Measurements from ENCODE around the gene SEZ6L.

The SEZ6L gene

DNA sequence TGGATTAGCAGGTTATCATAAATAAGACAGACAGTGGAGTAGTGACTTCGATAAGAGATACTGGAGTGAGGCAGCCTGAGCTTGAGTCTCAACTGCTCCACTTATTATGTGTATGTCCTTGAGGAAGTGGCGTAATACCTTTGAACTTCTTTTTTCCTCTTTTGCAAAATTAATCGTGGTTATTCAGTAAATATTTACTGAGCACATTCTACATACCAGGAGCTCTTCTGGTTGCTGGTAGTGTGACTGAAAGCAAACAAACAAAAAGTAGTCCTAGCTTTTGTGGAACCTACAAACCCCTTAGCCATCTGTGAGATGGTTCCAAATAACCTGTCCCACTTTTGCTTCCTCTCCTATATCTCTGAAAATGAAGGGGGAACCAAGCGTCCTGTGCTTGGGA is 134.2 kb downstream of the SEZ6L start:
- DNase-seq, result no peak

DNA sequence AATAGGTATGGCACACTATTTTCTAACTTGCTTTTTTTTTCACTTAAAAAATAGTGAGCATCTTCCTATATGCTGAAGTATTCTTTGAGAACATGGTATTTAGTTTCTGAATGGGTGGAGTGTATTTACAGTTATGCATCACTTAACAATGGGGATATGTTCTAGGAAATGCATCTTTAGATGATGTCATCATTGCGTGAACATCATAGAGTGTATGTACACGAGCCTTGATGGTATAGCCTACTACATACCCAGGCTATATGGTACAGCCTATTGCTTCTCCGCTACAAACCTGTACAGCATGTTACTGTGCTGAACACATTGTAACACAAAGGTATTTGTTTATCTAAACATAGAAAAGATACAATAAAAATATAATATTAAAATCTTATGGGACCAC is 135.5 kb downstream of the SEZ6L start:
- DNase-seq, result no peak

DNA sequence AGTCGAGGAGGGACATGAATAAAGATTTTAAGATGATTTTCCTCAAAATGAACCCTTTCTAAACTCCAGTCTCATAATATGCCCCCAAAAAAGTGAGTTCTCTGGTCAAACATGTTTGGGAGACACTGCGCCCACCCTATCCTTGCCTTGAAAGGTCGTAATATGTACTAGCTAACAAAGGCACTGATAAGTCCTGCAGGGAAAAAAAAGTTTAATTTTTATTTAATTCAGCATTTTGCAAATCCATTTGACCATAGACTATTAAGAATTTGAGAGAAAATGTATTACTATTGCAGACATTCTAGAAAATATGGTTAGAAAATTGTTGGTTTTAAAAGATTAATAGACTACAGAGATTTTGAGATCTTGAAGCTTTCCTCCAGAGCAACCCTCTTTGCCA is 139.2 kb downstream of the SEZ6L start:
- no peak for DNase-seq

DNA sequence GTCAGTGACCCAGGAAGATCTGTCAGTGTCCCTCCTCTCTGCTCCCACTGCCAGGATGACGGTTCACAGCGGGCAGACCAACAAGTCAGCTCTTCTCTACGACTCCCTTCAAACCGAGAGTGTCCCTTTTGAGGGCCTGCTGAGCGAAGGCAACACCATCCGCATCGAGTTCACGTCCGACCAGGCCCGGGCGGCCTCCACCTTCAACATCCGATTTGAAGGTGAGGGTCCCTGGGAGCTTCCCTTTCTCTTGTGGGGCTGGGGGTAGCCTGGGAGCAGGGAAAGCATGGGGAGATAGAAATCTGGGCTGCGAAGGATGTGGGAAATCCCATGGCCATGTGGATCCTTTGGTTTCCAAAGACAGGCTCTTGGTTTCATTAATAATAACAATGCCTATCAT is 141.4 kb downstream of the SEZ6L start:
- no peak for DNase-seq

DNA sequence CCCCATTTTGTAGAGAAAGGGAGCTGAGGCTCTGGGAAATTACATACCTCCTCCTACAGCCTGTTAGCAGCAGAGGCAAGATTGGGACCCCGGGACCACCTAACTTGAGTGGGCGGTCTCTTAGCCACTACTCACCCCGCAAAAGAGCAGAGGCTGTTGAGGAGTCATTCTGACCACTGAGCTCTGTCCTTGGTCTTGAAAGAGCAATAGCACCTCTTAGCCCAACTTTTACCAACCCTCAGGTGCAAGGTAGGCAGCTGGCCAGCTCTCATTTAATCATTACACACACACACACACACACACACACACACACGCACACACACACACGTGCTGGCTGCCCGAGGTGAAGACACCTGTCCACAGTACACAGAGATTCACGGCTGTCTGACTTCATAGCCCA is 144.0 kb downstream of the SEZ6L start:
- no peak for DNase-seq

DNA sequence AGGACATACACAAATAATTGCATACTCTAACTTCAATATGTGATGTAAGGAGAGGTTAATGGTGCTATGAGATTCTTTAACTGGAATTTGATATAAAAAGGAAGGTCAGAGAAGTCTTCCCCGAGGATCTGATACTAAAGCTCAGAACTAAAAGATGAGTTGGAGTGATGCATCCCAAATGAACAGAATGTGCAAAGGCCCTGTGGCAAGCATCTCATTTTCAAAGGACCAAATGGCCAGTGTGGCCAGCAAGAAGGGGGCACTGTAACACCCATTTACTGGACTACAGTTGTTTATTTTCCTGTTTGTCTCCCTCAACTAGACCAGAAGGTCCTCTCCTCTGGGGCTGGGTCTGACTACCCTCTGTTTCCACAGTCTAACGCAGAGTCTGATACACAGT is 144.9 kb downstream of the SEZ6L start:
- DNase-seq, result no peak

DNA sequence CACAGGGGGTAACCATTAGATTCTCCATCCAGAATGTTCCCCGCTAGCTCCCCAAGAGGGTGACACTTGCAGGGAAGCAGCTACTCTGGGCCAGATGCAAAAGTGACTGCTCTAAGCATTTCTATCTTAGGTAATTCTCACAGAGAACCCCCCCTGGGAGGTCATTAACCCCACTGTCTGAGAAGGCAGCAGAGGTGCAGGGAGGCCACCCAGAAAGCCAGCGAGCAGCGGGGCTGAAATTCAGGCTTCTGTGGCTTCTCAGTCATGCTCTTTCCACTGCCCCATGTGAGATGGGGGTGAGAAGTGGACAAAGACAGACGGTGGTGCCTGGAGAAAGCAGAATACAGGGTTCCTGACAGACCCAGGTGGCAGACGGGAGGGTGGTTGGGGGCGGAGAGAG is 145.4 kb downstream of the SEZ6L start:
- DNase-seq, result no peak

DNA sequence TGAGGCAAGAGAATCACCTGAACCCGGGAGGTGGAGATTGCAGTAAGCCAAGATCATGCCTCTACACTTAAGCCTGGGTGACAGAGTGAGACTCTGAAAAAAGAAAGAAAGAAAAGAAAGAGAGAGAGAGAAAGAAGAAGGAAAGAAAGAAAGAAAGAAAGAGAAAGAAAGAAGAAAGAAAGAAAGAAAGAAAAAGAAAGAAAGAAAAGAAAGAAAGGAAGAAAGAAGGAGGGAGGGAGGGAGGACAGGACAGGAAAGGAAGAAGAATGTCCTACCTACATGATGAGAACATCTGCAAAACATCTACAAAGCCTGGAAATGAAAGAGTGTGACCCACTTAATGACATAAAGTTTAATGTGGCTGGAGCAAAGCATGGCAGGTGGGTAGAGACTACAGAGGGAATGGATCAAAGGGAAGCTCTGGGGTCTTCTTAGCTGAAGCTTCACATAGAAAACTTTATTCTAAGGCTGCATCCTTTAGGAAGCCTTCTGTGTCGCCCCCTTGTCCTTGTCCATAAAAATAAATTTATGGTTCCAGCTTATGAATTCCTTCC is 147.5 kb downstream of the SEZ6L start:
- no peak for DNase-seq

DNA sequence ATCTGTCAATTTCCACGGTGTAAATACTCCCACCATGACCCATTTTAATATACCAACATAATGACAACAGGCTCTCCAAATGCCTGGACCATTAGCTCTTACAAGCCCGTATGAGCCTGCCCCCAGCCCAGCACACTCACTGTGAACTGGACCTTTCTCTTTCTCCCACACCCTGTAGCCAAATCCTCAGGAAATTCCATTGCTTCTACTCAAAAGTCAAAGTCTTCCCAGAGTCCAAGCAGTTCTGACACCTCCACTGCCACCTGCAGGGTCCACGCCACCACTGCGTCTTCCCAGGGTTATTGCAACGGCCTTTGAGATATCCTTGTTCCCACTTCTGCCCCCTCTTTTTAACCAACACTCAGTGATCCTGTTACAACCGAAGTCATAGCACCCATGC is 149.7 kb downstream of the SEZ6L start:
- DNase-seq, result no peak

DNA sequence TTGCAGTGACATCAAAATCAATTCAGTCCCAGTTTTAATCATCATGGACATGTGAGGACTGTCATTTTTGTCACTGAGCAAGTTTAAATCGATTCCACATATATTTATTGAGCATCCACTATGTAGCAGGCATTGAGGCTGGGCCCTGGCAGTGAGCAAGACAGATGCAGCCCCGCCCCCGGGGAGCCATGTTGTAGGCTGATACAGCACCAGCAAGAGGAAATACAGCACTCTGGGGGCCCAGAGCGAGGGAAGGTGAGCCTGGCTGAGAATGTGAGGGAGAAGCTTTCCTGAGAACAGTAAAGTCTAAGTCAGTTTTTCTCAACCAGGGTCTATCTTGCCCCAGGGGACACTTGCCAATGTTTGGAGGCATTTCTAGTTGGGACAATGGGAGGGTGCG is 151.2 kb downstream of the SEZ6L start:
- DNase-seq, result no peak

DNA sequence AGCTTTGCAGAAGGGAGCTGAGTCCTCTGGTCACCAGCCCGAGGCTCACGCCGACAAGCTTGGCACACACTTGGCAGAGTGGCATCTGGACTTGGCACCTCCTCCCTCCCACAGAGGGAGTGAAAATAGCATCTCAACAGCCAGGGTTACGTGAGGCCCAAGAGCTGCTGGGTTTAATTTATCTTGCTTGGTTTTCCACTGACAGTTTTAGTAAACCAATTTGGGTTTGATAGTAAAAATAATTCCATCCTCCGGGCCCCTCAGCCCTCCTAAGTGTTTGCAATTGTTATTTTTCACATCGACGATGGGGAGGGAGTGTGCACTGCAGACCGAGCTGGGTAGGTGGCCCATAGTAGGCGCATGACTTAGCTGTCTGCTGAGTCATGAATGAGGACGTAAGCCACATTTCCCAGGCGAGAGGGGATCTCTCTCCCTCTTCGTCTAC is 152.2 kb downstream of the SEZ6L start:
- no peak for DNase-seq

DNA sequence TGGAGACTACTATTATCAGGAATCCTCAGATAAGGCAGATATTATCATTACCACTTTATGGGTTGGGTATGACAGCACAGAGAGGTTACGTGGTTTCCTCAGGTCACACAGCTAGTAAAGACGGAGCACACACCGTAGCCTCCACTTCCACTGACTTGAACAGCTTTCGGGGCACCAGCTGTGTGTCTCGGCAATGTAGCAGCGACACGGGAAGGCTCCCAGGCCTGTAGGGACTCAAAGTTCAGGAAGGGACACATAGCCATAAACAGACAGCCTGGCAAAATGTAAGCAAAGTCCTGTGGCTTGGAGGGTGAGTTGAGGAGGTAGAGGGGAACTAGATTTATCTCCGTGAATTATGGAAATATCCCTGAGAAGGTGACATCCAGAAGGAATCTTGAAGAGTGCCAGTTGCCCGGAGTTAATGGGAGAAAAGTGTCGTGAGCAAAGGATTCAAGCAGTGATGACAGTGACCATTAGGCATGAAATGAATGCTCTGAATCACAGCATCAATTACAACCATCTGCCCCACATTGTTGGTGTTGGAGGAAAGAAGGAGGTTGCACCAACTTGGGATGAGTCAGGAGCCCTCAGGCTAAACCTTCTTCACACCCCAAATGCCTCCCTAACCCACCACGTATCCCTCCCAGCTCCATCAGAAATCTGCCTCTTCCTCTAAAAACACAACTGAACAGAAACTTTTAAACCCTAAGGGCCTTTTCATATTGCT is 153.1 kb downstream of the SEZ6L start:
- no peak for DNase-seq

DNA sequence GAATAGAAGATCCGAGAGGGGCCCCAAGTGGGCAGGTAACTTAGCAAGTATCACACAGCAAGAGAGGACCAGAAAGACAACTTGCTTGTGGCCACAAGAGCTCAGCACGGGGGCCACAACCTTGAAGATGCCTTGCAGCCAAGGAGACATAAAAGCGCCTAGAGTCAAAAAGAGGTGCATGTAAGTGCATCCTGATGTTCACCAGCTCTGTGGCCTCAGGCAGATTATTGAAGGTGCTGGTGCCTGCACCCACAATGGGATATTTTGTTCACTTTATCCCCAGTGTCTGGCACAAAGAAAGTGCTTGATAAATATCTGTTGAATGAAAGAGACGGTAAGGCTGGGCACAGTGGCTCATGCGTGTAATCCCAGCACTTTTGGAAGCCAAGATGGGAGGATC is 153.8 kb downstream of the SEZ6L start:
- DNase-seq, result no peak

DNA sequence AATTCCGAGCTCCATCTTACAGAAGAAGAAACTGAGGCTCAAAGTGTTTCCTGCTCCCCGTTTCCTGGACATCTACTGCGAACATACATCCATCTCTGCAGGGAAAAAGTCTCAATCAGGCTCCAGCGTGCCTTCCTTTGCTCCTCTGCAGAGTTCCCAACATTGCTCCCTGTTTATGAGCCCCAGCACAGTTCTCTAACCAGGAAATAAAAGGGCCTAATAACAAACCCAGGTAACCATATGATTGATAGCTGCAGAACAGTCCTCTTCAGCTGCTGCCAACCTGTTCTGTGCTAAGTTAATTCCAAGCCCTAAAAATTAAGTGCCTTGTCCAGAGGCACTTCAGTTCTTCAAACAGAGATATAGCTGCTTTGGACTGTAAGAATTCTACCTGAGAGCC is 154.9 kb downstream of the SEZ6L start:
- DNase-seq, result no peak

DNA sequence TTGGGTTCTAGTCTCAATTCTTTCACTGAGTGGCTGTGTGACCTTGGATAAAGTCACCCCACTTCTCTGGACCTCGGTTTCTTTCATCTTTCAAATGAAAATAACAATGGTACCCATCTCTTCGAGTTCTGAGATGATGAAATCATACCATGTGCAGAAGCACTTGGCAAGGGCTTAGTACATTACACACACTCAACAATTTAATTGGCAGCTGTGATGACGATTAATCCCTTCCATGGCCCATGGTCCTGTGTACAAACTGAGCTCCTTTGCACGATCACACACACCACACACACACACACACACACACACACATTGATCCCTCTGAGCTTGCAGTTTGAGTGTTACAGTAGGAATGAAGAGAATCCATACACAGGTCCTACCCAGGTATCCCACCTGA is 156.4 kb downstream of the SEZ6L start:
- DNase-seq, result no peak

DNA sequence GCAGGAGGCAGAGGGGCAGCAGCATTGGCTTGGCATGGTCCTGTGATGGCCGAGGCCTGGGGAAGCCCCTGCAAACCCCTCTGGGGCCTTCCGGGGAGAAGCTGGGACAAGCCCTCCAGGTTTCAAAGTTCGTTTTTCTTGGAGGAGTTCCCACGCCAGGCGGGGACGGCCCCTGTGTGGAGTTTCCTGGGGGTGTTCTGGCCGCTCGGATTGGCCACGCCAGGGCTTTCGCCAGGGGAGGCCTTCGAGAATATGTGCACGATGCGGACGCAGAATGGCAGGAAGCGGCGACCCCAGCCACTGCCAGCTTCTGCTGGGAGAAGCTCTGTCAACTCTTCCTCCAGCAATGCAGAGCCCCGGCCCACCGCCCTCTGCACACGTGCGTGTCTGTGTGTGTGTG is 157.5 kb downstream of the SEZ6L start:
- DNase-seq, result no peak

DNA sequence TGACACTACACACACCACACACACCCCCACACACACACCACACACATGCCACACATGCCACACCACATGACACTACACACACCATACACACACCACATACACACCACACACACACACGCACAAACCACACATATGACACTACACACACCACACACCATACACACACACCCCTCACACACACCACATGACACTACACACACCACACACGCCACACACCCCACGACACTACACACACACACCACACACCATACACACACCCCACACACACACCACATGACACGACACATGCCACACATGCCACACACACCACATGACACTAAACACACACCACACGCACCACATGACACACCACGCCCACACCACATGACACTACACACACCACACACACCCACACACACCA is 158.0 kb downstream of the SEZ6L start:
- no peak for DNase-seq

DNA sequence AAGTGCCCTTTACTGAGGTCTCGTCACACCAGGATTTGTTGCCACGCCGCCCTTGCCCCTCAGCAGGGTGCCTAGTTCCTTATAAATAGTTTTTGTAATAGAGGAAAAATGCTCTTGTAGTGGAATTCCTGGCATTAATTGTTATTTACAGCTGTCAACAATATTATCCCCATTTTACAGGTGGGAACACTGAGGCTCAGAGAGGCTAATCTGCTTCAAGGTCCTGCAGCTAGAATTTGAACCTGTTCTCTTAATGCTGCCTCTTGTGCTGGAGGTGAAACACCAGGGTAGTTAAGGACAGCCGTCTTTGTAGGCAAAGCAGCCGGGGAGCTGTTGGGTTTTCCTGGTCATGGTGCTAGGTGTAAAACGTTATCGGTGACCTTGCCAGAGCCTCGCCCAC is 159.0 kb downstream of the SEZ6L start:
- DNase-seq, result no peak

DNA sequence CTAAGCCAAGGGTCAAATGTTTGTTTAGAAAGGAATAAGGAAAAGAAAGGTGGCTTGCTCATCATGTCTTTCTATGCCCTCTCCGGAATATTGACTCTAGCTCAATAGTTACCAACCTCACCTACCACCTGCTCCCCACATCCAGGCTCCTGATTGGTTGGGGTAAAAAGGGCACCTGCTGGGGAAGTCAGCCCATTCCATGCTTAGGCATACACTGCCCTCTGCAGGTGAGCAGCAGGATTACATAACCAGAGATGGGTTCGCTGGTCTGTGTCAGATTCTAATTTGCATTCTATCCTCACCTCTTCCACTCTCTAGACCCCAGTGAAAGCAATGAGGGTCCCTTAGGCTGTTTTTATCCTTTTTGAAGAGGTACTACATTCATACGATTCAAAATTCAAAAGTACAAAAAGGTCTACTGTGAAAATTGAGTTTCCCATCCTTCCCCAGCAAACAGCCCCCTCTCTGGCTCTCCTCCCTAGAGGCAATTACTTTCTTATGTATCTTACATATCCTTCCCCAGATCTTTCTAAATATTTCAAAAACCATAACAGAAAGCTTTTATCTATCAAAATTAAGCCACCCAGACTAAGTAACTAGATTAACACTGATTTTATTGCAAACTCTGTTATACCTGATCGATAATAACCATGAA is 161.8 kb downstream of the SEZ6L start:
- peak; percentile 36 for DNase-seq

DNA sequence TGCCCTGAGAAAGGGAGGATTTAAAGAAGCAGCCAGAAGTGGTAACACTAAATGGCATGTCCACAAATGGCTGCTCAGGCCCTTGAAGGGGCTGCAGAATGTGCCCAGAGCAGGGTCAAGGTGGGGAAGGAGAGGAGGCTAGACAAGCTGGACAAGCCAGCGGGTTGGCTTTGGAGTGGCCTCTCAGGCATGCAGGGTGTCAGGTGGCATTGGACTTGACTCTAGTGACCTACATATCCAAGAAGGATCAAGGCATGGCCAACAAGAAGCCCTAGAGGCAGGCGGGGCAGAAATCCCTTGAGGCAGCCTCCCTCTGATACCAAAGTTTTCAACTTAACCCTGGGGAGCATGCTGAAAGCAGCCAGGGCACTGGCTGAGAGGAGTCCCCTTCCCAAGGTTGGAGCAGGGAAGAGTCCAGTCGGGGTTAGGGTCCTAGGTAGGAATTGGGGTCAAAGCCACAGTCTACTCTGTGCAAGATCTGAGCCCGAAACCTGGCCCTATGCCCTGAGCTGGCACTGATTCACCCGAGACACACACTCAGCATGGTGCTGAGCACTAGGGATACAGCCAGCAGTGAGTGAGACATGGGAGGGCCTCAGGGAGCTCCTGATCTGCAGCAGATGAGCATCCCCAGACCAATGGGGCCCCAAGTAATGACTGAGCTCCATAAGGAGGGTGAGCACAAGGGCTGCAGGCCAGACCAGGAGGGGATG is 164.0 kb downstream of the SEZ6L start:
- no peak for DNase-seq

DNA sequence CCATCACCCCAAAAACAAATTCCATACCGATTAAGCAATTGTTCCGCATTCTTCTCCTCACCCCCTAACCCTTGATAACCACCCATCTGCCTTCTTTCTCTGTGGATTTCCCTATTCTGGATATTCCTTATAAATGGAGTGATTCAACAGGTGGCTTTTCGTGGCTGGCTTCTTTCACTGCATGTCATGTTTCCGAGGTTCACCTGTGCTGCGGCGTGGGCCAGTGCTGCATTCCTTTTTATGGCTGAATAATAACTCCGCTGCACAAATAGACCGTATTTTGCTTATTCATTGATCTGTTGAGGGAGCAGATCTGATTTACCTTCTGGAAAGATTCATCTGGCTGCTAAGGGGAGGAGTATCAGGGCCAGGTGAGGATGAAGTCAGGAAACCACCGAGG is 165.0 kb downstream of the SEZ6L start:
- DNase-seq, result no peak

DNA sequence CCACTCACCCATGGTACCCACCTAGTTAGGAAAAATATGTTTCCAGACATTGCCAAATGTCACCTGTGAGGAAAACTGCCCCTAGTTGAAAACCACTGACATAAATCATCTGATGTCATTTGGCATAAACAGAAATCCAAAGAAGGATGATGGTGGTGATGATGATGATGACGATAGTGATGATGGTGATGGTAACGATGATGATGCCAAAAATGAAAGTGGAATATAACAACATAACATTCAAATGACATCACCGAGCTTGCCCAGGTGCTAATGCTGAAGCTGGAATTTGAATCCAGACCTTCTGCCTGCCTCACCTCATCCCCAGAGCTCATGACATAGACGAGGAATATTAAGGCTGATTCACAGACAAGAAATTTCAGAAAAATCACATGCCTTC is 167.5 kb downstream of the SEZ6L start:
- no peak for DNase-seq

DNA sequence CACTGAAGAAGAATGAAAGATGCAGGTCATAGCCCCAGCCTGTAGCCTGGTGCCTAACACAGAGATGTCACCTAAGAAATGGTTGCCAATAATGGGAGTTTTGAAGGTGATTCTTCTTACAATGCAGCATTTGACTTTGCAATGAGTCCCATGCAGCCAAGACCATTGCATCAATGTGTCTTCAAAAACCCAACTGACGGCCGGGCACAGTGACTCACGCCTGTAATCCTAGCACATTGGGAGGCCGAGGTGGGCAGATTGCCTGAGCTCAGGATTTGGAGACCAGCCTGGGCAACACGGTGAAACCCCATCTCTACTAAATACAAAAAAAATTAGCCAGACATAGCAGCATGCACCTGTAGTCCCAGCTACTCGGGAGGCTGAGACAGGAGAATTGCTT is 170.5 kb downstream of the SEZ6L start:
- no peak for DNase-seq

Measured in NCI-H1694 treated with DMSO at 0.1 percent for 48 hours (cell line).